ENCODE measurements around the gene ELF5.

ELF5 gene

DNA sequence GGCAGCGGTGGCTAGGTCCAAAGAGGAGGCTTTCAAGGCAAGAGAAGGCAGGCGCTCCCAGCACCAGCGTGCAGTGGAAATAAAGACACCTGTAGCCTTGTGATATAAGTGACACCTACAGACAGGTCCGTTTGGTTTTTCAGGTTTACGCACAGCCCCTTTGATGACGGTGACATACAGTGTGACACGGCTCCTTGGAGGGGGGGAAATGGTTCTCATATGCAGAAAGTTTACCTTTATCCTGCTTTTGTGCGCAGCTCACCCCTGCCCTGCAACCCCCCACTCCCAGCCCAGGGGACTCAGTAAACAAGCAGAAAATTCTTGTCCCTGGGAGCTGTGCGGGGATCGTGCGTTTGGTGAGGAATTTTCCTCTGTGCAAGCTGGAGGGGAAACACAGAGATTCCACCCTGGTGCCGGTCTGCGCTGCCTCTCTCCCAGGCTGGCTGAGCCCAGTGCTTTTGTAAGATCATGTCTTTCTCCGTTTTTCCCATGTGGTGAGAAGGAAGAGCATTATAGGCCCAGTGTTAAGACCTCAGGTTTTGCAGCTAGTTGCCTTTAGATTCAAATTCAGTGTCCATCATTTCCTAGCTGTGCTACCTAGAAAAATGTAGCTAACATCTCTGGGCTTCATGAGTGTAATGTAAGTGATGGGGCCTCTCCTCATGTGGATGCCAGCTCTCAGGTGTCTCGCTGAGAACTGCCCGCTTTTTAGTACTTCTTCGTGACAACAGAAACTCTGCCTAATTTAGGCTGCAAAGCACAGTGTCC is at the start of gene ELF5:
Gene ELF5, minus strand, starts transcription at position 113 of the 768 bp plus-strand sequence. CDS start 8,045 bp downstream, outside the sequence.
- no peak for DNase-seq

DNA sequence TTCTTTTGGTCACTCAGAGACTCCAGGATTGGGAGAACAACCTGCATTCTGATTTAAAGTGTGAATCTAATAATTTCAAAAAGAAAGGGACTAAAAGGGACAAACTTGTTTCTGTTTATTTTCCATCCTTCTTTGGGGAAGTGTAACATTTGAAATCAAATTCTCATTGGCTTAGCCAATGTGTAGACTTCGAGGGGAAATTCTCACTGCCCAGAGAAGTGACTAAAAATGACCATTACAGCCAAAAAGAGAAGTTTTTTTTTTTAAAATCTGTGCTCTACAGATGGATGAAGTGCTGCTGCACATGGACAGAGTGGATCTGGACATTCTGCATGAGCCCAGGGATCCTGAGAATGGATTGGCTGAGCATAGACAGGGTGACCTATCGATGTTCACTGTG is 49.4 kb upstream of the ELF5 start:
- no peak for DNase-seq

GRCh38 chr11:34560511-34560910 is 46.9 kb upstream of the ELF5 start:
- no peak for DNase-seq

- DNase-seq = no peak
These were observed 45.1 kb upstream of the ELF5 start for GRCh38 chr11:34558673-34559072.

DNA sequence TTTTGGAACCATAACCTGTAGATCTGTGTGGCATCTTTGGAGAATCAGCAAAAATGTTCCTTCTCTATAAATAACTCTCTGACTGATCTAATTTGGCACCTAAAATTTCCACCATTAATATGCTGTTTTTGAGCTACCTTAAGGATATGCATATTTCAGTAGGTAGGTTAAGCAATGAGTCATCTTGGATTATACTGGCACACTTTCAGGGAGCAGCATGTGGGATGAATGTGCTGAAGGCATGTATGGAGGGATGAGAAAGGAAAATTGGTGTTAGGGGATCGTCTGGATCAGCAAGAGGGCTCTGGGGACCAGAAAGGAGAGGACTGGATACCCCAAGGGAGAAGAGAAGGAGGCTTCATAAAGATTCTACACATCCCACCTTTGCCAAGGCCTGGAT is 44.6 kb upstream of the ELF5 start:
- no peak for DNase-seq

- no peak for DNase-seq
These were observed 38.7 kb upstream of the ELF5 start for GRCh38 chr11:34552270-34552669.

DNA sequence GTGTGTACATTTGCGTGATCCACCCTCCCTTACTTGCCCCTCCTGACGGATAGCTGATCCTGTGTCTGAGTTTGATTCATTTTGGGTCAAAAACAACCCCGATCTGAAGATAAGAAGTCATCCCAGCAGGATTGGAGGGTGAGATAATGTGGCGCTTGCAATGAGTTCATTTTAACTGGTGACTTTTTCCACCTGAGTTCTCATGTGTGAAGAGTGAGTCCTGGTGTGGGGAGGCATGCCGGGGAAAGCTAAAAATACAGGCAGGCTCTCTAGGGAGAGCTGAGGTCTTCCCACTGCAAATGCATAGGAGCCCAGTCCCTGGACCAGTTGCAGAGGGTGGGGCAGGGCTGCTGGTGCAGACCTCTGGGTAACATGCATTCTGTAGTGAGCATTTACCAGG is 35.7 kb upstream of the ELF5 start:
- DNase-seq = no peak

- DNase-seq = no peak
These were observed 34.7 kb upstream of the ELF5 start for GRCh38 chr11:34548278-34548677.

- no peak for DNase-seq
These were observed 33.1 kb upstream of the ELF5 start for GRCh38 chr11:34546511-34547209.

- no peak for DNase-seq
These were observed 28.5 kb upstream of the ELF5 start for GRCh38 chr11:34542089-34542488.

DNA sequence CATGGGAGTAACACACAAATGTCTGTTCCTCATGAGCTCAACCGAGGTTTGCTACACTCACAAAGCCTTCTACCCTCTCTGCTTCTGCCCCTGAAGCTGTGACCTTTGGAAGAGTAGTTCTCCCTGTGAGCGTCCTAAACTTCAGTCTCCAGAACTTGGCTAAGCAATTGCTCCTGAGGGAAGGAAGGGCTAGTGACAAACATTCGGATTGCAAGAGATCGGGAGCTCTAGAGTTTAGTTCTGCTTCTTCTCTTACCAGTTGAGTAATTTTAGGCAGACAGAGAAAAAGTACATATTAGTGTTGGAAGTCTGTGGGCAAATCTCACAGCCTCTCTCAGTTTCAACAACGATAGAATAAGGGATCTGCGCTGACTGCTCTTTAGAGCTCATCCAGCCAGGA is 27.3 kb upstream of the ELF5 start:
- DNase-seq = no peak

DNA sequence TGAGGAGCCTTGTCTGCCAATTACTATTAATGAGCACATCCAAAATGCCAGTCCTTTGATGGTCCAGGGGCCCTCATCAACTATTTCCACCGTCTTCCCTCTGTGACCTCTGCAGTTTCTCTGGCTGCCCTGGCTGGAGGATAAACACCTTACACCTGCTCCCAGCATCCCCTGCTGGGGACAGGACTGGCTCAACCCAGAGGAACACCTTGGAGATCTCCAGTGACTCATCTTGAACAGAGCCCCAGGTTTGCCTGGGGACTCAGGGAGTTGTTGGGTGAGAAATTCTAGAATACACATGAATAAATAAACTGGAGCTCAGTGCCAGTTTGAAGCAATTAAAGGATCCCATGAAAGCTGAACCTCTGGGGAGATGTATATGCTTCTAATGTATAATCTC is 24.0 kb upstream of the ELF5 start:
- no peak for DNase-seq

DNA sequence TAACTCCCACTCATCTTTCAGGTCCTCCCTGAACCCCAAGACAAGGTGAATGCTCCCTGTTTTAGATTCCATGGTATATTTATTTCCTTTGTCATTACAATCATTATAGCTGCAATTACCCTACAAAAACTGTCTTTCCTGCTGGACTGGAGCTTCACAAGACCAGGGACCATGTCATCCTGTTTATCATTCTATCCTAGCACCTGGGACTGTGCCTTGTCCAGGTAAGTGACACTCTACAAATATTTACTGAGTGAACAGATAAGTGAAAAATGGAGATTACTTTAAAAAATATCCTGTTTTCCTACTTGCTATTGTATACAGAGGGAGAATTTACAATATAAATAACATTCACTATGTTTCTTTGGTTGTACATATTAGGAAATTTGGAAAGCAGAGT is 22.5 kb upstream of the ELF5 start:
- no peak for DNase-seq

DNA sequence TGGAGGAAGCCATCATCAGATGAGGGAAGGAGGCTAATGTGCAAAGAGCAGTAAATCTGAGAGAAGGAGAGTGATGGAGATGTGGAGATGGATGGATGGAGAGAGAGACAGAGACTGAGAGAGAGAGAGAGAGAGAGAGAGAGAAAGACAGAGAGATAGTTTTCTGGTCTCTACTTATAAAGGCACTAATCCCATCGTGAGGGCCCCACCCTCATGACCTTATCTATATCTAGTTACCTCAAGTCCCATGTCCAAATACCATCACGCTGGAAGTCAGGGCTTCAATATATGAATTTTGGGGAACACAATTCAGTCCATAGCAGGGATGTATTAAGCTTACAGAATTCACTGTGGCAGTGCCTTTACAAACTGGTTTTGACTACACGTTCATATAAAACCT is 21.2 kb upstream of the ELF5 start:
- no peak for DNase-seq

DNA sequence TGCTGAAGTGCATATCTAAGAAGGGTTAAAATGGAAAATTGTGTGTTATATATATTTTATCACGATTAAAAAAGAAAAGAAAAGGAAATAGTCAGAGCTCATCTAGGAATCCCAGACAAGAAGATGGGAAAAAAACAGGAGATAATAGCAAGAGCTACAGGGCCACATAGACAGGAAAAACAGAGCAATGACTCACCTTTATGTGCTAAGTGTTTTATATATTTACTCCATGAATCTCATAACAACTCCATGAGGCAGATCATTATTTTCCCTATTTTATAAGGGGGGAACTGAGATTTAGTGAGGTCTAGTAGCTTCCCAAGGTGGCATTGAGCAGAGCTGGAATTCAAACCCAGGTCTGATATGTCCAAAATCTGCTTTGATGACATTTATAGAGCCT is 18.1 kb upstream of the ELF5 start:
- no peak for DNase-seq

DNA sequence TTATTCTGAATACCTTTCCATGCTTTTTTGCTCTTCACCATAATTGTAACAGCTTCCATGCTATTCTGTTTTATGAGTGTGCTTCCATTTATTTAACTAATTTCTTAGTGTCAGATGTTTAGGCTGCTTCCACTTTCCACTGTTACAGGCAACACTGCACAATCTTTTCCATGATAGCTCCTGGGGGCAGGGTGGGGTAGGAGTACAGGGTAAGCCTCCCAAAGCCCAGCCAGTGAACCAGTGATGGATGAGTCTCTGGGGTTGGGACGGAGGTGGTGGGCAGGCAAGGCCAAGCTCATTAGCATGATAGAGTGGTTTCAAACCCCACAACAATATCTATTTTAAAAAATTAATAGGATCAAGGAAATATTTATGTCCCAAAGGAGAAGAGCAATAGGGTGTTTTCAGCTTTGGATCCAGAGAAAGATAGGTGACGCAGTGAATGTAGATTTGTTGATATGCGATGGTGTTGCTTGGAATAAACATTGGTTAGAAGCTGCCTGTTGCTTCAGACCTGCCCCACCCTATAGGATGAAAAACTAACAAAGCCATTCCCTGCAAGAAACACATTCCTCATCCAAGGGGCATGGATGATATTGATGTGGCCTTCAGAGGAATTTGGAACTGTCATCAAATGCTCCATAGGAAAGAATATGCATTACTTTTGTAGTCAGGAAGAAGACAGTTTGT is 17.1 kb upstream of the ELF5 start:
- DNase-seq = no peak

GRCh38 chr11:34529643-34530042 is 16.0 kb upstream of the ELF5 start:
- no peak for DNase-seq

- no peak for DNase-seq
These were observed 14.5 kb upstream of the ELF5 start for GRCh38 chr11:34528072-34528471.

- DNase-seq = no peak
These were observed 12.5 kb upstream of the ELF5 start for GRCh38 chr11:34525888-34526657.

GRCh38 chr11:34525098-34525497 is 11.5 kb upstream of the ELF5 start:
- no peak for DNase-seq

- DNase-seq = no peak
These were observed 11.1 kb upstream of the ELF5 start for GRCh38 chr11:34524696-34525095.

- no peak for DNase-seq
These were observed 9.5 kb upstream of the ELF5 start for GRCh38 chr11:34523053-34523452.

GRCh38 chr11:34522188-34522587 is 8.6 kb upstream of the ELF5 start:
- no peak for DNase-seq

Measured in activated CD4-positive, alpha-beta T cell treated with anti-CD3 and anti-CD28 coated beads, Interleukin-2, amount 50 U/mL, for 1 hour (primary cell).